H9 (cell line): ENCODE measurements around the gene ADAT3. TPM values are rescaled to one million over a fixed set of nuclear protein-coding genes. Genes with fewer than 3 reads are reported as not detected.

Experiments used
- DNase-seq: peaks from one replicate; pipeline ENCODE4 v3.0.0-alpha.2; 2017
- H2AFZ ChIP-seq: one replicate; pipeline ENCODE4 v1.6.1; 2013; ENCODE audit warnings: mild to moderate bottlenecking, low read length, control low read depth, moderate library complexity
- H2AK5ac ChIP-seq: 2 replicates; pipeline ENCODE4 v1.6.1; 2013; ENCODE audit warnings: low read length, control low read depth, mixed read lengths; ENCODE audit not compliant: insufficient read length
- H2BK120ac ChIP-seq: one replicate; pipeline ENCODE4 v1.6.1; 2013; ENCODE audit warnings: low read depth, mild to moderate bottlenecking, low read length, control low read depth, inconsistent platforms; ENCODE audit not compliant: poor library complexity, severe bottlenecking
- H2BK12ac ChIP-seq: 2 replicates; pipeline ENCODE4 v1.6.1; 2013; ENCODE audit warnings: low read length, control low read depth, mixed read lengths, low read depth; ENCODE audit not compliant: insufficient read length
- H2BK15ac ChIP-seq: 2 replicates; pipeline ENCODE4 v1.6.1; 2013; ENCODE audit warnings: low read depth, low read length, control low read depth
- H2BK20ac ChIP-seq: one replicate; pipeline ENCODE4 v1.6.1; 2013; ENCODE audit warnings: low read depth, mild to moderate bottlenecking, low read length, control low read depth, inconsistent platforms; ENCODE audit not compliant: poor library complexity, severe bottlenecking
- H2BK5ac ChIP-seq: 2 replicates; pipeline ENCODE4 v1.6.1; 2013; ENCODE audit warnings: low read length, control low read depth, mixed read lengths; ENCODE audit not compliant: insufficient read length
- H3K14ac ChIP-seq: 2 replicates; pipeline ENCODE4 v1.6.1; 2013; ENCODE audit warnings: low read length, control low read depth; ENCODE audit not compliant: insufficient read depth
- H3K18ac ChIP-seq: 2 replicates; pipeline ENCODE4 v1.6.1; 2013; ENCODE audit warnings: low read depth, mild to moderate bottlenecking, mixed read lengths, low read length, control low read depth; ENCODE audit not compliant: insufficient read length
- H3K23ac ChIP-seq: 2 replicates; pipeline ENCODE4 v1.6.1; 2013; ENCODE audit warnings: low read length, control low read depth, mixed read lengths, low read depth; ENCODE audit not compliant: insufficient read length
- H3K23me2 ChIP-seq: 2 replicates; pipeline ENCODE4 v1.6.1; 2013; ENCODE audit warnings: low read depth, mild to moderate bottlenecking, mixed read lengths, low read length, control low read depth; ENCODE audit not compliant: insufficient read length, poor library complexity, severe bottlenecking
- H3K27ac ChIP-seq: 2 replicates; pipeline ENCODE4 v1.5.1; 2013; ENCODE audit warnings: low read length, control low read depth, mixed read lengths, low read depth; ENCODE audit not compliant: insufficient read length
- H3K27me3 ChIP-seq: 2 replicates; pipeline ENCODE4 v1.6.1; 2013; ENCODE audit warnings: low read length, control low read depth, inconsistent platforms; ENCODE audit not compliant: insufficient read depth
- H3K4ac ChIP-seq: 2 replicates; pipeline ENCODE4 v1.6.1; 2013; ENCODE audit warnings: low read depth, mild to moderate bottlenecking, control low read depth, inconsistent platforms, low read length, moderate library complexity
- H3K4me1 ChIP-seq: 2 replicates; pipeline ENCODE4 v1.6.1; 2013; ENCODE audit warnings: low read length, control low read depth, inconsistent platforms; ENCODE audit not compliant: insufficient read depth
- H3K4me2 ChIP-seq: 2 replicates; pipeline ENCODE4 v1.6.1; 2013; ENCODE audit warnings: low read length, control low read depth, mixed read lengths; ENCODE audit not compliant: insufficient read length, insufficient read depth
- H3K56ac ChIP-seq: 2 replicates; pipeline ENCODE4 v1.6.1; 2013; ENCODE audit warnings: low read depth, mild to moderate bottlenecking, mixed read lengths, low read length, control low read depth; ENCODE audit not compliant: insufficient read length
- H3K79me1 ChIP-seq: 2 replicates; pipeline ENCODE4 v1.6.1; 2013; ENCODE audit warnings: low read depth, mild to moderate bottlenecking, moderate library complexity, low read length, control low read depth, inconsistent platforms; ENCODE audit not compliant: insufficient read depth, poor library complexity, severe bottlenecking
- H3K79me2 ChIP-seq: 2 replicates; pipeline ENCODE4 v1.6.1; 2013; ENCODE audit warnings: low read length, control low read depth, inconsistent platforms; ENCODE audit not compliant: insufficient read depth
- H3K9ac ChIP-seq: 2 replicates; pipeline ENCODE4 v1.6.1; 2013; ENCODE audit warnings: low read length, control low read depth, mixed read lengths; ENCODE audit not compliant: insufficient read length; ENCODE audit errors: extremely low read depth
- H3K9me3 ChIP-seq: one replicate; pipeline ENCODE4 v1.6.1; 2013; ENCODE audit warnings: low read depth, low read length, inconsistent platforms; ENCODE audit not compliant: control insufficient read depth
- H3T11ph ChIP-seq: one replicate; pipeline ENCODE4 v1.6.1; 2013; ENCODE audit warnings: mild to moderate bottlenecking, low read length, control low read depth, inconsistent platforms
- H4K20me1 ChIP-seq: one replicate; pipeline ENCODE4 v1.6.1; 2013; ENCODE audit not compliant: control insufficient read depth, insufficient read length, insufficient read depth
- H4K5ac ChIP-seq: 2 replicates; pipeline ENCODE4 v1.6.1; 2013; ENCODE audit warnings: low read depth, mild to moderate bottlenecking, mixed read lengths, low read length, control low read depth; ENCODE audit not compliant: insufficient read length
- H4K8ac ChIP-seq: replicated peaks from 2 replicates; pipeline ENCODE4 v1.6.1; 2013; ENCODE audit warnings: low read length, control low read depth, mixed read lengths, low read depth; ENCODE audit not compliant: insufficient read length
- H4K91ac ChIP-seq: 2 replicates; pipeline ENCODE4 v1.6.1; 2013; ENCODE audit warnings: low read depth, mild to moderate bottlenecking, moderate library complexity, mixed read lengths, low read length, control low read depth; ENCODE audit not compliant: insufficient read length
- H3K27ac Mint-ChIP-seq, 3 experiments: 2 replicates in 2 of 3; 3 replicates in 1 of 3; pipeline ENCODE4 v1.8.0; 2020 to 2021; ENCODE audit warnings: mixed read lengths in 3 of 3, mild to moderate bottlenecking in 1 of 3, moderate library complexity in 1 of 3
- H3K27me3 Mint-ChIP-seq: 2 replicates; pipeline ENCODE4 v1.8.0; 2021; ENCODE audit warnings: low read depth, mild to moderate bottlenecking, moderate library complexity, mixed read lengths
- H3K36me3 Mint-ChIP-seq, 3 experiments: 2 replicates in 2 of 3; 3 replicates in 1 of 3; pipeline ENCODE4 v1.8.0; 2020 to 2021; ENCODE audit warnings: low read depth in 3 of 3, mixed read lengths in 3 of 3; ENCODE audit not compliant: insufficient read depth in 1 of 3
- H3K4me1 Mint-ChIP-seq, 2 experiments: 2 replicates each; pipeline ENCODE4 v1.8.0; 2020; ENCODE audit warnings: mixed read lengths in 2 of 2
- H3K4me3 Mint-ChIP-seq, 2 experiments: 2 replicates in 1 of 2; 3 replicates in 1 of 2; pipeline ENCODE4 v1.8.0; 2020 to 2021; ENCODE audit warnings: mild to moderate bottlenecking in 2 of 2, mixed read lengths in 2 of 2, moderate library complexity in 1 of 2
- H3K9me3 Mint-ChIP-seq, 2 experiments: 2 replicates in 1 of 2; 3 replicates in 1 of 2; pipeline ENCODE4 v1.8.0; 2020; ENCODE audit warnings: mild to moderate bottlenecking in 2 of 2, mixed read lengths in 2 of 2, moderate library complexity in 1 of 2
- WGBS: extraction: QIAGEN DNeasy Blood & Tissue Kit; methylation state at CpG from one replicate; pipeline ENCODE4 v1.1.7; 2013; ENCODE audit warnings: missing lambda C conversion rate, low lambda C conversion rate, mixed read lengths; ENCODE audit not compliant: insufficient read length; ENCODE audit errors: extremely low coverage; 5-methylcytosine and 5-hydroxymethylcytosine counted together
- total RNA-seq: library from RNA; stranded (reverse); gene quantifications from 2 replicates; pipeline ENCODE4 v1.2.1, GENCODE V29; 2021
- TF ChIP-seq, protein P1 (sequence below): fragments of 200-600 bp; sonication (generic); conservative IDR thresholded peaks from 3 replicates; pipeline ENCODE4 v1.8.0; 2021; ENCODE audit warnings: antibody characterized with exemption, mild to moderate bottlenecking

The ADAT3 gene
- total RNA-seq, 1 experiment from 2014 or later = 12.2 TPM

DNA sequence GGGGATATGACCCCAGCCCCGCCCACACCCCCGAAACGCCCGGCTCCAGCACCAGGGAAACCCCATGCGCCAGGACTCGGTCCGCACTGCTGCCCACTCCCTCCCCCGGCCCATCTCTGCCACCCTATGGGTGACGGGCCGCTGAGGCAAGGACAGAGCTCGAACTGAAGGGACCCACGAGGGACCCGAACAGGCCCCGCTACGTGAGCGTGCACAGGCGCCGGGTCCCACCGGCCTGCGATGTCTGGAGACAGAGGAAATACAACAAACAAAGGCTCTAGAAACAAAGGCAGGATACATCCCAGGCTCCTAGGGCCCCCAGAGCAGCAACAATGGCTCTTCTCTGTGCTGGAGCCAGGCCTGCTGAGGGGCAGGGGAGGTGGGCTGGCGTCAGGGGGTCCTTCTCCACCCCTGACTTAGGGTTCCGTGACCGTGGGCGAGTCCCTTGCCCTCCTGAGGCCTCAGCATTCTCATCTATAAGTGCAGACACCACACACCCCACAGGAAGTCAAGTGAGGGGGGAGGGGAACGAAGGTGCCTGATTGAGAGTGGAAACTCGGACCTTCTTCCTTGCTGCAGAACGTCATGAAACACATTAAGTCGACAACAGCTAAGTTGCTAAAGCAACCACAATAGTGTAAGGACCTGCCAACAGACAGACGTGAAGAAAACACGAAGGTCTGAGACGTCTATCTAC, 23.0 kb upstream of the ADAT3 start:
- H3K27ac ChIP-seq = no peak overlapping the region
- no peak overlapping the region for H2BK12ac ChIP-seq
- TF ChIP-seq, protein P1, sequence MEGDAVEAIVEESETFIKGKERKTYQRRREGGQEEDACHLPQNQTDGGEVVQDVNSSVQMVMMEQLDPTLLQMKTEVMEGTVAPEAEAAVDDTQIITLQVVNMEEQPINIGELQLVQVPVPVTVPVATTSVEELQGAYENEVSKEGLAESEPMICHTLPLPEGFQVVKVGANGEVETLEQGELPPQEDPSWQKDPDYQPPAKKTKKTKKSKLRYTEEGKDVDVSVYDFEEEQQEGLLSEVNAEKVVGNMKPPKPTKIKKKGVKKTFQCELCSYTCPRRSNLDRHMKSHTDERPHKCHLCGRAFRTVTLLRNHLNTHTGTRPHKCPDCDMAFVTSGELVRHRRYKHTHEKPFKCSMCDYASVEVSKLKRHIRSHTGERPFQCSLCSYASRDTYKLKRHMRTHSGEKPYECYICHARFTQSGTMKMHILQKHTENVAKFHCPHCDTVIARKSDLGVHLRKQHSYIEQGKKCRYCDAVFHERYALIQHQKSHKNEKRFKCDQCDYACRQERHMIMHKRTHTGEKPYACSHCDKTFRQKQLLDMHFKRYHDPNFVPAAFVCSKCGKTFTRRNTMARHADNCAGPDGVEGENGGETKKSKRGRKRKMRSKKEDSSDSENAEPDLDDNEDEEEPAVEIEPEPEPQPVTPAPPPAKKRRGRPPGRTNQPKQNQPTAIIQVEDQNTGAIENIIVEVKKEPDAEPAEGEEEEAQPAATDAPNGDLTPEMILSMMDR = no peak

More for the DNA sequence above, 23.0 kb upstream of the ADAT3 start:
- Histone ChIP-seq H2BK15ac (no peak overlapping the region), H4K5ac (no peak overlapping the region), H3K4me1 (peaks cover 11% of the 10 kb centered on the region; the same call in 1 of the 2 replicates), H3K9me3 (no peaks in the 10 kb centered on the region), H3K56ac (no peak overlapping the region), H3K4me2 (no peak overlapping the region), H3K79me2 (peaks cover 12% of the 10 kb centered on the region; the same call in 1 of the 2 replicates), H3K4ac (no peak overlapping the region), H3K23me2 (peaks cover 9% of the 10 kb centered on the region), H3K79me1 (peaks cover 23% of the 10 kb centered on the region), H2AK5ac (no peak overlapping the region), H2BK5ac (no peak overlapping the region), H3T11ph (no peak overlapping the region), H3K27me3 (no peaks in the 10 kb centered on the region), H4K91ac (no peak overlapping the region), H3K9ac (no peak overlapping the region), H4K20me1 (no peaks in the 10 kb centered on the region), H2BK120ac (no peak overlapping the region), H2BK20ac (no peak overlapping the region), H4K8ac (no peak overlapping the region), H3K18ac (no peak overlapping the region), H2AFZ (no peak overlapping the region), H3K14ac (no peak overlapping the region; the same call in 1 of the 2 replicates), H3K23ac (no peak overlapping the region)
- Mint-ChIP-seq H3K9me3 (no peaks in the 10 kb centered on the region; a peak in 1 of 5 replicates), H3K27ac (peak overlapping the region in 2 of 3 experiments; percentile 22 to 90; a peak in 2 of 7 replicates), H3K36me3 (0 out of 7 replicates have a peak, but pooled peaks cover 0 to 4% (median 0%) of the 10 kb centered on the region in 3 experiments), H3K4me3 (peak overlapping the region; percentile 57 to 95; a peak in 3 of 5 replicates), H3K27me3 (peaks cover 2% of the 10 kb centered on the region; the same call in 1 of the 2 replicates), H3K4me1 (peaks cover 29% of the 10 kb centered on the region in 2 experiments)
- no CpG with 5 or more reads among the region's 31 CpGs for WGBS
- DNase-seq = peak; percentile 25
